HEK293 (cell line): Measurements from ENCODE around the gene TTN.

Experiments
- CTCF ChIA-PET: fragments of 350-600 bp; formaldehyde crosslinking; extraction: SDS; loops from one replicate; lab custom pipeline; 2021; ENCODE audit warnings: antibody characterized with exemption; lab: Yijun Ruan, JAX
- POLR2A ChIA-PET: fragments of 300-600 bp; formaldehyde crosslinking; extraction: SDS; loops from one replicate; lab custom pipeline; 2020; ENCODE audit warnings: antibody characterized with exemption, inconsistent platforms; lab: Yijun Ruan, JAX
- H3K27ac ChIP-seq: fragments of 200-500 bp; sonication (Bioruptor generic); 2 replicates; pipeline ENCODE4 v1.5.1; 2014; ENCODE audit warnings: low read depth, low read length, control low read depth, inconsistent platforms; ENCODE audit errors: extremely low read depth
- H3K36me3 ChIP-seq, 2 experiments: fragments of 200-500 bp in 1 of 2; sonication (Bioruptor generic) in 1 of 2; 1 replicate in 1 of 2; 2 replicates in 1 of 2; pipeline ENCODE4 v1.5.1; 2014 to 2017; ENCODE audit warnings: inconsistent platforms in 2 of 2, low read length in 2 of 2; ENCODE audit not compliant: control insufficient read depth in 2 of 2, insufficient read depth in 1 of 2
- H3K4me1 ChIP-seq: fragments of 200-500 bp; sonication (Bioruptor generic); 2 replicates; pipeline ENCODE4 v1.5.1; 2014; ENCODE audit warnings: mild to moderate bottlenecking, low read length, inconsistent platforms; ENCODE audit not compliant: control insufficient read depth, insufficient read depth
- H3K4me3 ChIP-seq: 2 replicates; pipeline ENCODE4 v1.5.1; 2011; ENCODE audit warnings: low read depth, mild to moderate bottlenecking, control low read depth, low read length, moderate library complexity
- H3K9me3 ChIP-seq: fragments of 200-500 bp; sonication (Bioruptor generic); 2 replicates; pipeline ENCODE4 v1.5.1; 2014; ENCODE audit warnings: low read depth, low read length, inconsistent platforms; ENCODE audit not compliant: control insufficient read depth, insufficient read depth
- MZF1 ChIP-seq: fragments of 450-650 bp; formaldehyde crosslinking; IDR thresholded peaks from 2 replicates; pipeline ENCODE4 v1.5.1; 2017; ENCODE audit warnings: missing biosample characterization, missing genetic modification characterization, borderline replicate concordance
- ZBTB1 ChIP-seq: fragments of 450-650 bp; formaldehyde crosslinking; IDR thresholded peaks from 2 replicates; pipeline ENCODE4 v1.5.1; 2016; ENCODE audit warnings: missing biosample characterization, missing genetic modification characterization
- ZEB2 ChIP-seq: fragments of 450-650 bp; formaldehyde crosslinking; IDR thresholded peaks from 2 replicates; pipeline ENCODE4 v1.5.1; 2016; ENCODE audit warnings: missing biosample characterization, missing genetic modification characterization
- ZNF112 ChIP-seq: fragments of 450-650 bp; formaldehyde crosslinking; IDR thresholded peaks from 2 replicates; pipeline ENCODE4 v1.5.0; 2017; ENCODE audit warnings: missing biosample characterization, missing genetic modification characterization
- ZNF138 ChIP-seq: fragments of 450-650 bp; formaldehyde crosslinking; IDR thresholded peaks from 2 replicates; pipeline ENCODE4 v1.5.1; 2016; ENCODE audit warnings: missing biosample characterization, missing genetic modification characterization, borderline replicate concordance
- ZNF19 ChIP-seq: fragments of 450-650 bp; formaldehyde crosslinking; IDR thresholded peaks from 2 replicates; pipeline ENCODE4; 2016; ENCODE audit warnings: missing biosample characterization, missing genetic modification characterization, low read depth
- ZNF2 ChIP-seq: fragments of 450-650 bp; formaldehyde crosslinking; IDR thresholded peaks from 2 replicates; pipeline ENCODE4 v1.5.1; 2016; ENCODE audit warnings: missing biosample characterization, missing genetic modification characterization
- ZNF223 ChIP-seq: fragments of 450-650 bp; formaldehyde crosslinking; IDR thresholded peaks from 2 replicates; pipeline ENCODE4 v1.5.1; 2016; ENCODE audit warnings: missing biosample characterization, missing genetic modification characterization
- ZNF324 ChIP-seq: fragments of 450-650 bp; formaldehyde crosslinking; IDR thresholded peaks from 2 replicates; pipeline ENCODE4 v1.5.1; 2016; ENCODE audit warnings: missing biosample characterization, missing genetic modification characterization
- ZNF391 ChIP-seq: fragments of 450-650 bp; formaldehyde crosslinking; IDR thresholded peaks from 2 replicates; pipeline ENCODE4 v1.5.1; 2016; ENCODE audit warnings: low read depth, missing biosample characterization, missing genetic modification characterization, borderline replicate concordance
- ZNF433 ChIP-seq: fragments of 450-650 bp; formaldehyde crosslinking; IDR thresholded peaks from 2 replicates; pipeline ENCODE4 v1.5.1; 2016; ENCODE audit warnings: missing biosample characterization, missing genetic modification characterization, low read depth
- ZNF624 ChIP-seq: fragments of 450-650 bp; formaldehyde crosslinking; IDR thresholded peaks from 2 replicates; pipeline ENCODE4 v1.5.1; 2017; ENCODE audit warnings: missing biosample characterization, missing genetic modification characterization
- ZNF629 ChIP-seq: fragments of 450-650 bp; formaldehyde crosslinking; IDR thresholded peaks from 2 replicates; pipeline ENCODE4 v1.5.1; 2017; ENCODE audit warnings: missing biosample characterization, missing genetic modification characterization
- ZNF777 ChIP-seq: fragments of 450-650 bp; formaldehyde crosslinking; IDR thresholded peaks from 2 replicates; pipeline ENCODE4 v1.5.1; 2017; ENCODE audit warnings: missing biosample characterization, missing genetic modification characterization, borderline replicate concordance
- ZNF791 ChIP-seq: fragments of 450-650 bp; formaldehyde crosslinking; IDR thresholded peaks from 2 replicates; pipeline ENCODE4 v1.5.1; 2016; ENCODE audit warnings: missing biosample characterization, missing genetic modification characterization
- ZNF830 ChIP-seq: fragments of 450-650 bp; IDR thresholded peaks from 2 replicates; pipeline ENCODE4 v1.5.0; 2018; ENCODE audit warnings: missing biosample characterization, missing genetic modification characterization, low read depth, mild to moderate bottlenecking, moderate library complexity
- ZNF837 ChIP-seq: fragments of 450-650 bp; formaldehyde crosslinking; IDR thresholded peaks from 2 replicates; pipeline ENCODE4 v1.5.1; 2016; ENCODE audit warnings: missing biosample characterization, missing genetic modification characterization
- ZSCAN5A ChIP-seq: fragments of 450-650 bp; formaldehyde crosslinking; IDR thresholded peaks from 2 replicates; pipeline ENCODE4 v1.5.1; 2016; ENCODE audit warnings: missing biosample characterization, missing genetic modification characterization
- TF ChIP-seq, protein P1 (sequence below): fragments of 450-650 bp; formaldehyde crosslinking; IDR thresholded peaks from 2 replicates; pipeline ENCODE4 v1.5.1; 2016; ENCODE audit warnings: missing biosample characterization, missing genetic modification characterization, low read depth
- TF ChIP-seq, protein P2 (sequence below): fragments of 450-650 bp; formaldehyde crosslinking; IDR thresholded peaks from 2 replicates; pipeline ENCODE4 v1.5.1; 2016; ENCODE audit warnings: missing biosample characterization, missing genetic modification characterization
- TF ChIP-seq, protein P3 (sequence below): fragments of 450-650 bp; formaldehyde crosslinking; IDR thresholded peaks from 2 replicates; pipeline ENCODE4 v1.5.0; 2017; ENCODE audit warnings: missing biosample characterization, missing genetic modification characterization, borderline replicate concordance
- TF ChIP-seq, protein P4 (sequence below): fragments of 450-650 bp; formaldehyde crosslinking; IDR thresholded peaks from 2 replicates; pipeline ENCODE4 v1.5.1; 2016; ENCODE audit warnings: missing biosample characterization, missing genetic modification characterization

Gene TTN

DNA sequence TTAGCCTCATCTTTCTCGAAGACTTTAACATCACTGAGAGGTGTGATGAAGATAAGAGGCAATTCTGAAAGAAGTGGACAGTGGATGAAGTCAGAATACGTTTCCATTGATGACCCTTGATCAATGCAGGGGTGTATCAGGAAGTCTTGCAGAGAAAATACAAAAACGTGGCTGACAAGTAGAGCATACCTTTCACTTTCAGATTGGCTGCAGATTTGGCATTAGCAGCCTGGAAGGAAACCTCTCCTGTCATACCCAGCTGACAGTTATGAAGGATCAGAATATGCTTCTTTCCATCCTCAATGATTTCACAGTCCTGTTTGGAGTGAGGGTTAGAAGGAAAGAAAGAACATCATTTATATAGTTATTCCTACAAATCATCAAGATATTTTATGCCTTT, 174.5 kb downstream of the TTN start (continued):
- TF ChIP-seq, protein P1, sequence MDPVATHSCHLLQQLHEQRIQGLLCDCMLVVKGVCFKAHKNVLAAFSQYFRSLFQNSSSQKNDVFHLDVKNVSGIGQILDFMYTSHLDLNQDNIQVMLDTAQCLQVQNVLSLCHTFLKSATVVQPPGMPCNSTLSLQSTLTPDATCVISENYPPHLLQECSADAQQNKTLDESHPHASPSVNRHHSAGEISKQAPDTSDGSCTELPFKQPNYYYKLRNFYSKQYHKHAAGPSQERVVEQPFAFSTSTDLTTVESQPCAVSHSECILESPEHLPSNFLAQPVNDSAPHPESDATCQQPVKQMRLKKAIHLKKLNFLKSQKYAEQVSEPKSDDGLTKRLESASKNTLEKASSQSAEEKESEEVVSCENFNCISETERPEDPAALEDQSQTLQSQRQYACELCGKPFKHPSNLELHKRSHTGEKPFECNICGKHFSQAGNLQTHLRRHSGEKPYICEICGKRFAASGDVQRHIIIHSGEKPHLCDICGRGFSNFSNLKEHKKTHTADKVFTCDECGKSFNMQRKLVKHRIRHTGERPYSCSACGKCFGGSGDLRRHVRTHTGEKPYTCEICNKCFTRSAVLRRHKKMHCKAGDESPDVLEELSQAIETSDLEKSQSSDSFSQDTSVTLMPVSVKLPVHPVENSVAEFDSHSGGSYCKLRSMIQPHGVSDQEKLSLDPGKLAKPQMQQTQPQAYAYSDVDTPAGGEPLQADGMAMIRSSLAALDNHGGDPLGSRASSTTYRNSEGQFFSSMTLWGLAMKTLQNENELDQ, result no peak
- TF ChIP-seq ZNF223 (tag by site-specific recombination) (no peak), ZSCAN5A (no peak)
- TF ChIP-seq, protein P2, sequence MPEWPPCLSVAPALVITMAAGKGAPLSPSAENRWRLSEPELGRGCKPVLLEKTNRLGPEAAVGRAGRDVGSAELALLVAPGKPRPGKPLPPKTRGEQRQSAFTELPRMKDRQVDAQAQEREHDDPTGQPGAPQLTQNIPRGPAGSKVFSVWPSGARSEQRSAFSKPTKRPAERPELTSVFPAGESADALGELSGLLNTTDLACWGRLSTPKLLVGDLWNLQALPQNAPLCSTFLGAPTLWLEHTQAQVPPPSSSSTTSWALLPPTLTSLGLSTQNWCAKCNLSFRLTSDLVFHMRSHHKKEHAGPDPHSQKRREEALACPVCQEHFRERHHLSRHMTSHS (tag by site-specific recombination), result no peak

DNA sequence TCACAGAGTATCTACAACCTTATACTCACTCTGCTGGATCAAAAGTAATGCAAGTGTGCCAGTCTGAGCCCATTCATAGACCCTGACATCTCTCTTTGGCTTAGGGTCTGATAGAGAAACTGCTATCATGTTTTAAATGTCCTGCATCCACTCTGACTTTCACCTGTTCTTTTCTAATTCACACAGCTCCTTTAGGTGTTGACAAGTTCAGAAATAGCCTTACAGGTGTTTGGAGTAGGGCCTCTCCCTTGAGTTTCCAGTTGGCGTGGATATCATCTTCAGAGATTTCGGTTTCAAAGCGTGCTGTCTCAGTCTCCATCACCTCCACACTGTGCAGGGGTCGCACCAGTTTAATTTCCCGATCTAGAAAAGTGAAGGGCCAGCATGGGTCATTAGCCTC, 176.6 kb downstream of the TTN start:
- Histone ChIP-seq H3K4me3 (no peak overlapping the region), H3K9me3 (no peaks in the 10 kb centered on the region), H3K27ac (no peak overlapping the region), H3K4me1 (no peaks in the 10 kb centered on the region), H3K36me3 (no peaks in the 10 kb centered on the region)
- CTCF ChIA-PET, result no interaction called here
- POLR2A ChIA-PET, result no interaction called here
- TF ChIP-seq ZNF2 (tag by site-specific recombination), result no peak
- no peak for TF ChIP-seq ZNF791
- TF ChIP-seq ZNF324, result no peak
- TF ChIP-seq ZNF624 (tag by site-specific recombination), result no peak
- no peak for TF ChIP-seq ZNF837 (tag by site-specific recombination)
- TF ChIP-seq ZNF138 (tag by site-specific recombination), result no peak
- TF ChIP-seq MZF1 (tag by site-specific recombination), result no peak

DNA sequence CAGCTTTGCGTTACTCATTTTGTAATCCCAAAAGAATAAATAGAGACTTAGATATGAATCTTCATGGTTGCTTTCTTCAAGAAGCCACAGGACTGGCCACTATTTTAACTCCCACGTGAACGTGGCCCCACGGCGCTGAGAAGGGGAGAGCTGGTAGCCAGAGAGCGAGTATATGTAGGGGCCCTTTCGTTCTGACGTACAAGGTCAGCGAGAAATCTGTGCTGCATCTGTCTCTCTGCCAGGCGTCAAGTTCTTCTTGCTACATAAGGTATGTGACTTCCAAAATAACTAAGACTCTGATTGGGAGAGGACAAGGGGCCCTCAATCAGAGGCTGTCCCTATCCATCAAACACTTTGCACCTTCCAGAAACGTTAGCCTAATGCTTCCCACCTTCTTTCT, 177.8 kb downstream of the TTN start:
- TF ChIP-seq, protein P3, sequence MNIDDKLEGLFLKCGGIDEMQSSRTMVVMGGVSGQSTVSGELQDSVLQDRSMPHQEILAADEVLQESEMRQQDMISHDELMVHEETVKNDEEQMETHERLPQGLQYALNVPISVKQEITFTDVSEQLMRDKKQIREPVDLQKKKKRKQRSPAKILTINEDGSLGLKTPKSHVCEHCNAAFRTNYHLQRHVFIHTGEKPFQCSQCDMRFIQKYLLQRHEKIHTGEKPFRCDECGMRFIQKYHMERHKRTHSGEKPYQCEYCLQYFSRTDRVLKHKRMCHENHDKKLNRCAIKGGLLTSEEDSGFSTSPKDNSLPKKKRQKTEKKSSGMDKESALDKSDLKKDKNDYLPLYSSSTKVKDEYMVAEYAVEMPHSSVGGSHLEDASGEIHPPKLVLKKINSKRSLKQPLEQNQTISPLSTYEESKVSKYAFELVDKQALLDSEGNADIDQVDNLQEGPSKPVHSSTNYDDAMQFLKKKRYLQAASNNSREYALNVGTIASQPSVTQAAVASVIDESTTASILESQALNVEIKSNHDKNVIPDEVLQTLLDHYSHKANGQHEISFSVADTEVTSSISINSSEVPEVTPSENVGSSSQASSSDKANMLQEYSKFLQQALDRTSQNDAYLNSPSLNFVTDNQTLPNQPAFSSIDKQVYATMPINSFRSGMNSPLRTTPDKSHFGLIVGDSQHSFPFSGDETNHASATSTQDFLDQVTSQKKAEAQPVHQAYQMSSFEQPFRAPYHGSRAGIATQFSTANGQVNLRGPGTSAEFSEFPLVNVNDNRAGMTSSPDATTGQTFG (tag by site-specific recombination), result no peak
- TF ChIP-seq, protein P4, sequence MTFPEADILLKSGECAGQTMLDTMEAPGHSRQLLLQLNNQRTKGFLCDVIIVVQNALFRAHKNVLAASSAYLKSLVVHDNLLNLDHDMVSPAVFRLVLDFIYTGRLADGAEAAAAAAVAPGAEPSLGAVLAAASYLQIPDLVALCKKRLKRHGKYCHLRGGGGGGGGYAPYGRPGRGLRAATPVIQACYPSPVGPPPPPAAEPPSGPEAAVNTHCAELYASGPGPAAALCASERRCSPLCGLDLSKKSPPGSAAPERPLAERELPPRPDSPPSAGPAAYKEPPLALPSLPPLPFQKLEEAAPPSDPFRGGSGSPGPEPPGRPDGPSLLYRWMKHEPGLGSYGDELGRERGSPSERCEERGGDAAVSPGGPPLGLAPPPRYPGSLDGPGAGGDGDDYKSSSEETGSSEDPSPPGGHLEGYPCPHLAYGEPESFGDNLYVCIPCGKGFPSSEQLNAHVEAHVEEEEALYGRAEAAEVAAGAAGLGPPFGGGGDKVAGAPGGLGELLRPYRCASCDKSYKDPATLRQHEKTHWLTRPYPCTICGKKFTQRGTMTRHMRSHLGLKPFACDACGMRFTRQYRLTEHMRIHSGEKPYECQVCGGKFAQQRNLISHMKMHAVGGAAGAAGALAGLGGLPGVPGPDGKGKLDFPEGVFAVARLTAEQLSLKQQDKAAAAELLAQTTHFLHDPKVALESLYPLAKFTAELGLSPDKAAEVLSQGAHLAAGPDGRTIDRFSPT, result no peak
- no peak for TF ChIP-seq ZEB2 (tag by site-specific recombination)
- no peak for TF ChIP-seq ZNF830
- TF ChIP-seq ZNF629 (tag by site-specific recombination), result no peak
- no peak for TF ChIP-seq ZNF777
- no peak for TF ChIP-seq ZBTB1 (tag by site-specific recombination)
- no peak for TF ChIP-seq ZNF391 (tag by site-specific recombination)
- no peak for TF ChIP-seq ZNF112
- no peak for TF ChIP-seq ZNF19 (tag by site-specific recombination)
- TF ChIP-seq ZNF433 (tag by site-specific recombination), result no peak
- no peaks in the 10 kb centered on the region for H3K9me3 ChIP-seq
- CTCF ChIA-PET, result no interaction called here
- H3K4me1 ChIP-seq, result no peaks in the 10 kb centered on the region
- POLR2A ChIA-PET, result no interaction called here
- no peak overlapping the region for H3K27ac ChIP-seq
- H3K36me3 ChIP-seq, result no peaks in the 10 kb centered on the region
- H3K4me3 ChIP-seq, result no peak overlapping the region
